ENCODE measurements around the gene TULP4. TPM values are rescaled to one million over a fixed set of nuclear protein-coding genes. Genes with fewer than 3 reads are reported as not detected.

Gene TULP4
- total and polyA plus RNA-seq, 4 donors, result 30.9 to 403 (median 84.8) TPM

DNA sequence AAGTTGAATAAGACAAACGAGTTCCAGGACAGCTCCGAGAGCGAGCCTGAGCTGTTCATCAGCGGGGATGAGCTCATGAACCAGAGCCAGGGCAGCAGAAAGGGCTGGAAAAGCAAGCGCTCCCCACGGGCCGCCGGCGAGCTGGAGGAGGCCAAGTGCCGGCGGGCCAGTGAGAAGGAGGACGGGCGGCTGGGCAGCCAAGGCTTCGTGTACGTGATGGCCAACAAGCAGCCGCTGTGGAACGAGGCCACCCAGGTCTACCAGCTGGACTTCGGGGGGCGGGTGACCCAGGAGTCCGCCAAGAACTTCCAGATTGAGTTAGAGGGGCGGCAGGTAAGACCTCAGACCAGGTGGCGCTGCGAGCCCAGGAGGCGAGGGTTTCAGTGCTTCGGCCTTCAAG lies 191.6 kb downstream of the TULP4 start:
- Histone ChIP-seq H3K4me1 (ENCODE audit: control insufficient read depth, insufficient read depth, low read length) (peaks cover 5% of the 10 kb centered on the region), H3K27ac (ENCODE audit: low read depth, low read length) (no peak overlapping the region), H3K27me3 (ENCODE audit: control insufficient read depth, insufficient read depth, low read length) (no peaks in the 10 kb centered on the region), H3K36me3 (ENCODE audit: control insufficient read depth, insufficient read depth, low read length) (peaks cover 55% of the 10 kb centered on the region), H3K4me3 (ENCODE audit: low read depth, low read length) (no peak overlapping the region), H3K9me3 (ENCODE audit: control insufficient read depth, insufficient read depth, low read length) (no peaks in the 10 kb centered on the region)
- WGBS (ENCODE audit: insufficient coverage), result 96% methylated on average over 24 of the region's 25 CpGs
- no peak for DNase-seq (ENCODE audit: low read depth in 4 of 6, low spot score in 6 of 6)

DNA sequence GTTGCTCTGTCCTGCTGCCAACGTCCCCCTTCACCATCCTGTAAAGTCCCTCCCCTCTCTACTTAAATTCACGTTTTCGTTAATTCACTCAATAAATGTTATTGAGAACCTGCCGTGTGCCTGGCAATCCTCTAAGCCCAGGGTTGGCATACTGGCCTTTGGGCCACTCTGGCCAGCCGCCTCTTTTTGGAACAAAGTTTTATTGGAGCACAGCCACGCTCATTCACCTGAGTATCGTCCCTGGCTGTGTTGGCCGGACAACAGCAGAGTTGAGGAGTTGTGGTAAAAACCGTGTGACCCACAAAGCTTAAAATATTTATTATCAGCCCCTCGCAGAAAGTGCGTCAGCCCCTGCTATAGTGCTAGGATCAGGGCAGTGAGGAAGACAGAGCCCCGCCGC lies 192.9 kb downstream of the TULP4 start:
- WGBS (ENCODE audit: insufficient coverage), result 90% methylated on average over 7 of the region's 13 CpGs
- Histone ChIP-seq H3K27me3 (ENCODE audit: control insufficient read depth, insufficient read depth, low read length) (no peaks in the 10 kb centered on the region), H3K4me3 (ENCODE audit: low read depth, low read length) (no peak overlapping the region)

DNA sequence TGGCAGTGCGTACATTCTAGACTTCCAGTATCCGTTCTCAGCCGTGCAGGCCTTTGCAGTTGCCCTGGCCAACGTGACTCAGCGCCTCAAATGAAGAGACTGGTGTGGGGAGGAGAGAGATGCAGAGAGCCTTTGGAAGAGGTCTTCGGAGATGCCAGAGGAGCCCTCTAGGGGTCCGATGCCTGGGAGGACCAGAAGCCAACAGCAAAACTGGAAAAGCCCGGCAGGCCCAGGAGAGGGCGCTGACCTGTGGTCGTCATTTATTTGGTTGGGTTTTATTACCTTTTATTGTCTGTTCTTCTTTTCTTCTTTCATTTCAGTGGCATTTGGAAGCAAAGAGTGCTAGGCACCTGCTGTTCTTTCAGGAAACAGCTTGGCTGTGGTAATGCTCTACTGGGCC lies 194.3 kb downstream of the TULP4 start:
- DNase-seq (ENCODE audit: low read depth in 4 of 6, low spot score in 6 of 6), result peak in 1 of 6 donors; percentile 39
- no peak overlapping the region for H3K27ac ChIP-seq (ENCODE audit: low read depth, low read length)

More for the DNA sequence above, 192.9 kb downstream of the TULP4 start:
- Histone ChIP-seq H3K4me1 (ENCODE audit: control insufficient read depth, insufficient read depth, low read length) (peaks cover 5% of the 10 kb centered on the region), H3K27ac (ENCODE audit: low read depth, low read length) (no peak overlapping the region), H3K36me3 (ENCODE audit: control insufficient read depth, insufficient read depth, low read length) (peaks cover 54% of the 10 kb centered on the region), H3K9me3 (ENCODE audit: control insufficient read depth, insufficient read depth, low read length) (no peaks in the 10 kb centered on the region)
- DNase-seq (ENCODE audit: low read depth in 4 of 6, low spot score in 6 of 6), result no peak

DNA sequence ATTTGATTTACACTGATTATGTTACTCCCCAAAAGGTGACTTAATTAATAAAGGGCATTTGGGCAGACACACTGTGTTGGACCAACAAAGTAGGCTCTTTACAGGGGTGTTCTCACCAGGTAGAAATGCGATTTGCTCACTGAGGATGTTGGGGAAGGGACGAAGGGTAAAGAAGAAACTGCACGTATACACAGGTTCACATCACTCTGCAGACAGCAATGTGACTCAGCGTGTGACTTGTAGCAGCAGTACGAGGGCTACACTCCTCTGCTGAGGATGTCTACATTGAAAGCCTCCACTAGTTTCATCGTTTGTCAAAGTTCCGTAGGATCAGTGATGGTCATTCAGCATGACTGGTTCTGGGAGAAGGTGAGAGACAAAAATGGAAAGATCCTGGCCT lies 194.9 kb downstream of the TULP4 start:
- H3K27me3 ChIP-seq (ENCODE audit: control insufficient read depth, insufficient read depth, low read length), result no peaks in the 10 kb centered on the region
- H3K9me3 ChIP-seq (ENCODE audit: control insufficient read depth, insufficient read depth, low read length), result no peaks in the 10 kb centered on the region
- peaks cover 38% of the 10 kb centered on the region for H3K36me3 ChIP-seq (ENCODE audit: control insufficient read depth, insufficient read depth, low read length)
- H3K4me1 ChIP-seq (ENCODE audit: control insufficient read depth, insufficient read depth, low read length), result no peaks in the 10 kb centered on the region
- H3K4me3 ChIP-seq (ENCODE audit: low read depth, low read length), result no peak overlapping the region
- WGBS (ENCODE audit: insufficient coverage), result 87% methylated on average over 7 of the region's 7 CpGs
- DNase-seq (ENCODE audit: low read depth in 4 of 6, low spot score in 6 of 6), result no peak
- H3K27ac ChIP-seq (ENCODE audit: low read depth, low read length), result no peak overlapping the region

More for the DNA sequence above, 194.3 kb downstream of the TULP4 start:
- Histone ChIP-seq H3K27me3 (ENCODE audit: control insufficient read depth, insufficient read depth, low read length) (no peaks in the 10 kb centered on the region), H3K36me3 (ENCODE audit: control insufficient read depth, insufficient read depth, low read length) (peaks cover 44% of the 10 kb centered on the region), H3K4me1 (ENCODE audit: control insufficient read depth, insufficient read depth, low read length) (peaks cover 3% of the 10 kb centered on the region), H3K9me3 (ENCODE audit: control insufficient read depth, insufficient read depth, low read length) (no peaks in the 10 kb centered on the region), H3K4me3 (ENCODE audit: low read depth, low read length) (no peak overlapping the region)
- 51% methylated on average over 7 of the region's 10 CpGs for WGBS (ENCODE audit: insufficient coverage)

DNA sequence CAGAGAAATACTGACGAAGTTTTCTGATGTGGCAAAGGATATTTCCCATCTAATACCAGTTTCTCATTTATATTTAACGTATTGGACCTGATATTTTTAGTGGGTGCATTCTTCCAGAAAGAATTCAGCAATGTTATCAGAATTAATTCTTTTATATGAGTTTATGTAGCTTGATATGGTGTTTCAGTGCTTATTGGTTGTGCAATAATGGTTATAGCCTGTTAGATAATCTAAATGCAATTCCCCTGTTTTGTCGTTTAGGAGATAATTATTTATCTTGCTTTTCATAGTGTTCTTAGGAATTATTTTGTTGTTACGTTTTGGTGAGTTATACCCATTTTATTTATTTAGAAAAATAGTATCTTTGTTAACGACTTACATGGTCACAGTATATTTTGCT lies 196.2 kb downstream of the TULP4 start:
- Histone ChIP-seq H3K36me3 (ENCODE audit: control insufficient read depth, insufficient read depth, low read length) (peaks cover 25% of the 10 kb centered on the region), H3K27ac (ENCODE audit: low read depth, low read length) (no peak overlapping the region), H3K4me3 (ENCODE audit: low read depth, low read length) (no peak overlapping the region), H3K9me3 (ENCODE audit: control insufficient read depth, insufficient read depth, low read length) (no peaks in the 10 kb centered on the region), H3K27me3 (ENCODE audit: control insufficient read depth, insufficient read depth, low read length) (no peaks in the 10 kb centered on the region), H3K4me1 (ENCODE audit: control insufficient read depth, insufficient read depth, low read length) (no peaks in the 10 kb centered on the region)
- WGBS (ENCODE audit: insufficient coverage), result no CpG with 5 or more reads among the region's 5 CpGs
- DNase-seq (ENCODE audit: low read depth in 4 of 6, low spot score in 6 of 6), result no peak

DNA sequence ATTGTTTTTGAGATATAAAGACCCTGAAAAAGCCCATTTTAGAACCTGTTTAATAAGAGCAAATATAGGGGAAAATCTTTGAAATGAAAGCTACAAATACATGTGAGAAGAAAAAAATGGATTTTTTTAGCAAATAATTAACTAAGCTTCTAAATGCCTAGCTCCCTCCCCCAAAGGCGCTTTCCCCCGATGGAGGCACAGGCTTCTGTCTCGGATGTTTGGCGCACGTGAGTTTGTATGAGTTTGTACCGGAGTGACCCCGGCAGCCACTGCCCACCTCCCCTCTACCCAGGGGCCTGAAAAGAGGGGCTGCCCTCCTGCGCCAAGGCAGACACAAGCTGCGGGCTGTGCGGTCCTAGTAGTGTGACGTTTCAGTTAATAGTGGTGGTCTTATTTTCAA lies 197.2 kb downstream of the TULP4 start:
- Histone ChIP-seq H3K27ac (ENCODE audit: low read depth, low read length) (no peak overlapping the region), H3K27me3 (ENCODE audit: control insufficient read depth, insufficient read depth, low read length) (no peaks in the 10 kb centered on the region), H3K4me3 (ENCODE audit: low read depth, low read length) (no peak overlapping the region), H3K4me1 (ENCODE audit: control insufficient read depth, insufficient read depth, low read length) (no peaks in the 10 kb centered on the region), H3K9me3 (ENCODE audit: control insufficient read depth, insufficient read depth, low read length) (no peaks in the 10 kb centered on the region), H3K36me3 (ENCODE audit: control insufficient read depth, insufficient read depth, low read length) (peaks cover 17% of the 10 kb centered on the region)
- WGBS (ENCODE audit: insufficient coverage), result no CpG with 5 or more reads among the region's 11 CpGs
- no peak for DNase-seq (ENCODE audit: low read depth in 4 of 6, low spot score in 6 of 6)

DNA sequence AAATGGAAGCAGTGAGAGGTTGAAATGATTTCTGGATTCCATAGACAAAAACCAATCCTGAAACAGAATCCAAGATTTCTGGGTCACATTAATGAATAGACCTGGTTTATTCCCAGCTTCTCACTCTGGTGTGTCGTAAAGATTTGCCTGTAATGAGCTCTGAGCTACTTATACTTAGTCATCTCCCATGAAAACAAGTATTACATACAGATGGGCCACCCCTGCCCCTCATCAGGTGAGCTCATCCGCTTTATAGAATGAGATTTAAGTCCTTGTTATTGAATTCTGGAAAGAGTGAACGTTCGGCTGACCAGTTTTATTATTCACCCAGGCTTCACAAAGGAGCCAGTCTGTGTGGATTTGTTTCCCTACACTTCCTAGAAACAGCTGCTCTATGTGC lies 200.5 kb downstream of the TULP4 start:
- DNase-seq (ENCODE audit: low read depth in 4 of 6, low spot score in 6 of 6), result peak in 1 of 6 donors; percentile 29
- no peak overlapping the region for H3K27ac ChIP-seq (ENCODE audit: low read depth, low read length)

DNA sequence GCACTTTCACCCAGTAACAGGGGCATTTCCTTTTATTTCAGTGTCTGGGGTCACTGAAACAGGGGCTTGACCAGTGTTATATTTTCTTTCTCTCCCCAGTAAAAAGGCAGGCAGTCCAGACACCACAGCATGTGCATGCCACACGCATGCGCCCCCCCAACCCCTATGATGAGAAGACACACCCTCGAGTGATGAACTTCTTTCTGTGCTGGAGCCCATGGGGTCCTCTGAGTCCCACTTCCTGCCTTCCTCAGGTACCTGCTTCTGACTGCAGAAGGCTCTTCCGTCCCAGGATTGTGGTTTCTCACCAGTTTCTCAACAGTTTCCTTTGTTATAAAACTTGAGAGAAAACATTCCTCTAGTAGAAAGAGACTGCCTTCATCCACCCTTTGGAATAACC lies 201.9 kb downstream of the TULP4 start:
- H3K27ac ChIP-seq (ENCODE audit: low read depth, low read length), result no peak overlapping the region
- H3K4me3 ChIP-seq (ENCODE audit: low read depth, low read length), result no peak overlapping the region
- H3K4me1 ChIP-seq (ENCODE audit: control insufficient read depth, insufficient read depth, low read length), result peaks cover 15% of the 10 kb centered on the region
- H3K36me3 ChIP-seq (ENCODE audit: control insufficient read depth, insufficient read depth, low read length), result peaks cover 7% of the 10 kb centered on the region
- H3K9me3 ChIP-seq (ENCODE audit: control insufficient read depth, insufficient read depth, low read length), result no peaks in the 10 kb centered on the region
- no peak for DNase-seq (ENCODE audit: low read depth in 4 of 6, low spot score in 6 of 6)
- peaks cover 6% of the 10 kb centered on the region for H3K27me3 ChIP-seq (ENCODE audit: control insufficient read depth, insufficient read depth, low read length)
- WGBS (ENCODE audit: insufficient coverage), result 74% methylated on average over 3 of the region's 4 CpGs

More for the DNA sequence above, 200.5 kb downstream of the TULP4 start:
- peaks cover 4% of the 10 kb centered on the region for H3K27me3 ChIP-seq (ENCODE audit: control insufficient read depth, insufficient read depth, low read length)
- H3K9me3 ChIP-seq (ENCODE audit: control insufficient read depth, insufficient read depth, low read length), result no peaks in the 10 kb centered on the region
- H3K4me3 ChIP-seq (ENCODE audit: low read depth, low read length), result no peak overlapping the region
- H3K36me3 ChIP-seq (ENCODE audit: control insufficient read depth, insufficient read depth, low read length), result peaks cover 7% of the 10 kb centered on the region
- 60% methylated on average over 3 of the region's 4 CpGs for WGBS (ENCODE audit: insufficient coverage)
- H3K4me1 ChIP-seq (ENCODE audit: control insufficient read depth, insufficient read depth, low read length), result peaks cover 9% of the 10 kb centered on the region

DNA sequence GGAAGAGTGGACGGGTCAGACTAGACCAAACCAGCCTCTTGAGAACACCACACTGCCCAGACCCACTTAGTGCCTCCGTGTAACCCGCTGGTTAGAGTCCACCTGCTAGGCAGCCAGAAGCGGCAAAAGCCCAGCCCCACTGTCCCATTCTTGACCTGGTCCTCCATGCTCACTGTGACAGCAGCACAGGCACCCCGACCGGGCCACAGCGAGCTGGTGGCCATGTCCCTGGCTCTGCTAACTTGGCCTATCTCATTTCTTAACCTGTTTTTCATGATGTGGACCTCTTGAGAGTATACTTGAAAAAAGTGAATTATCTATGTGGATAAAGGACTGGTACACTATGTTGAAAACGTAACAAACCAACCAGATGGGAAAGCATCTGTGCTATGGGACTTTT lies 202.7 kb downstream of the TULP4 start:
- 96% methylated on average over 5 of the region's 8 CpGs for WGBS (ENCODE audit: insufficient coverage)
- no peak for DNase-seq (ENCODE audit: low read depth in 4 of 6, low spot score in 6 of 6)
- H3K4me3 ChIP-seq (ENCODE audit: low read depth, low read length), result no peak overlapping the region

DNA sequence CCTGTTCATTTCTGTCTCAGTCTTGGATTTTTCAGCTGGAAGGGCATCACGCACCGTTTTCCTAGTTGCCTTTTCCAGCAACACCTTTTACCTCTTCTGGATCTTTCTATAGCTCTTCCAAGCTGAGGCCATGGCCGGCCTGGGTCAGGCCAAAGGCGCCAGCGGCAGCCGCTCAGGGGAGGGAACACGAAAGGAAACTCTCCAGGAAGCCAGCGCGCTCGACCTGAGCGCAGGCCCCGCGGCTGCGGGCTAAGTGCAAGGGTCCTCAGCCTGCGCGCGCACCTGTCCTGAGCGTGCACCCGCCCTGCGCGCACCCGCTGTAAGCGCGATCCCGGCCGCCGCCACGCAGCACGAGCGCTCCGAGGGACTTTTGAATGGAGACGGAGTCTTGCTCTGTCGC lies 203.8 kb downstream of the TULP4 start:
- WGBS (ENCODE audit: insufficient coverage), result 13% methylated on average over 33 of the region's 33 CpGs
- peaks cover 4% of the 10 kb centered on the region for H3K36me3 ChIP-seq (ENCODE audit: control insufficient read depth, insufficient read depth, low read length)
- H3K9me3 ChIP-seq (ENCODE audit: control insufficient read depth, insufficient read depth, low read length), result no peaks in the 10 kb centered on the region
- H3K27me3 ChIP-seq (ENCODE audit: control insufficient read depth, insufficient read depth, low read length), result peaks cover 6% of the 10 kb centered on the region
- H3K4me1 ChIP-seq (ENCODE audit: control insufficient read depth, insufficient read depth, low read length), result peaks cover 22% of the 10 kb centered on the region
- DNase-seq (ENCODE audit: low read depth in 4 of 6, low spot score in 6 of 6), result peak in 2 of 6 donors; percentile 33 to 37
- no peak overlapping the region for H3K4me3 ChIP-seq (ENCODE audit: low read depth, low read length)
- H3K27ac ChIP-seq (ENCODE audit: low read depth, low read length), result no peak overlapping the region

More for the DNA sequence above, 202.7 kb downstream of the TULP4 start:
- peaks cover 4% of the 10 kb centered on the region for H3K36me3 ChIP-seq (ENCODE audit: control insufficient read depth, insufficient read depth, low read length)
- no peaks in the 10 kb centered on the region for H3K9me3 ChIP-seq (ENCODE audit: control insufficient read depth, insufficient read depth, low read length)
- peaks cover 6% of the 10 kb centered on the region for H3K27me3 ChIP-seq (ENCODE audit: control insufficient read depth, insufficient read depth, low read length)
- H3K27ac ChIP-seq (ENCODE audit: low read depth, low read length), result no peak overlapping the region
- peaks cover 22% of the 10 kb centered on the region for H3K4me1 ChIP-seq (ENCODE audit: control insufficient read depth, insufficient read depth, low read length)

Measured in spinal cord (tissue), 10 donors.